Stimulated activated CD4-positive, alpha-beta T cell treated with anti-CD3 and anti-CD28 coated beads, Interleukin-1b, Interleukin-23, amount 100 ng/mL, for 4 hours (primary cell): ENCODE data around the gene BLOC1S1.

Experiments used
- DNase-seq, 2 donors: peaks; one replicate each; pipeline ENCODE4 v3.0.0-alpha.2; 2020; ENCODE audit warnings: low read depth in 2 of 2

Gene BLOC1S1

GRCh38 chr12:55715833-55716581 is at the start of gene BLOC1S1:
BLOC1S1 (plus strand) TSS chr12:55716046; CDS start chr12:55716052, 6 bp downstream.
- DNase-seq = peak; percentile 84 to 95

GRCh38 chr12:55666508-55666907 is 49.3 kb upstream of the BLOC1S1 start:
- no peak for DNase-seq

- no peak for DNase-seq
These were observed 45.6 kb upstream of the BLOC1S1 start for GRCh38 chr12:55670276-55670675.

DNA sequence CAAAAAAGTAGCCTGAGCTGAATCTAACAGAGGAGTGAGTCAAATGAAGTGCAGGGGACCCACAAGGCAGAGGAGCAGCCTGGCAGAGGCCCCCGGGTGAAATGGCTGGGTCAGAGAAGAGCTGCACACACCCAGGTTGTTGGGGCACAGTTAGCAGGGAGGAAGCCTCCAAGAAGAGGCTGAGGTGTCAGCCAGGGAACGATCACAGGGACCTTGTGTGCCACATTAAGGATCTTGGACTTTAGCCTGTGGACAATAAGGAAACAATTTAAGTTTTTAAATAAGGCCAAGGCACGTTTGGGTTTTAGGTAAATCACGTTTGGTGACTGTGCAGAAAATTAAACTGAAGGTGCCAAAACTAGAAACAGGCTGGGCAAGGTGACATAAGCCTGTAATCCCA is 44.1 kb upstream of the BLOC1S1 start:
- DNase-seq = no peak

GRCh38 chr12:55673638-55674037 is 42.2 kb upstream of the BLOC1S1 start:
- no peak for DNase-seq

DNA sequence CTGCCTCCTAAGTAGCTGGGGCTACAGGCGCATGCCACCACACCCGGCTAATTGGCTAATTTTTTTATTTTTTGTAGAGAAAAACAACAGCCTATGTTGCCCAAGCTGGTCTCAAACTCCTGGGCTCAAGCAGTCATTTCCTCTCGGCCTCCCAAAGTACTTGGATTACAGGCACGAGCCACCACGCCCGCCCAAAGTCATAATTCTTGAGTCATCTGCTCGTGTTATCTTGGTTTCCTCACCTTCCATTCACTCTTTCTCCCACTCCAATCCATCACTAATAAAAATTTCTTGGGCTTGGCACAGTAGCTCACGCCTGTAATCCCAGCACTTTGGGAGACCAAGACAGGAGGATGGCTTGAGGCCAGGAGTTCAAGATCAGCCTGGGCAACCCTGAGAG is 40.2 kb upstream of the BLOC1S1 start:
- DNase-seq = no peak

DNA sequence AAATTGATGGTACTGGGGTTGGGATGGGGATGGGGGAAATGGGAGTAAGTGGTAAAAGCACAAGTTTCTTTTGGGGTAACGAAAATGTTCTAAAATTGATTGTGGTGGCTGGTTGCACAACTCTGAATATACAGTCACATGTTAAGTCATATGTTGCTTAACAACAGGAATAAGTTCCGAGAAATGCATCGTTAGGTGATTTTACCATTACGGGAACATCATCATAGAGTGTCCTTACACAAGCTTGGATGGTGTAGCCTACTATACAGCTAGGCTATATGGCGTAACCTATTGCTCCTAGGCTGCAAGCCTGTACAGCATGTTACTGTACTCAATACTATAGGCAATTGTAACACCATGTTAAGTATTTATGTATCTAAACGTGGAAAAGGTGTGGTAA is 39.1 kb upstream of the BLOC1S1 start:
- no peak for DNase-seq

DNA sequence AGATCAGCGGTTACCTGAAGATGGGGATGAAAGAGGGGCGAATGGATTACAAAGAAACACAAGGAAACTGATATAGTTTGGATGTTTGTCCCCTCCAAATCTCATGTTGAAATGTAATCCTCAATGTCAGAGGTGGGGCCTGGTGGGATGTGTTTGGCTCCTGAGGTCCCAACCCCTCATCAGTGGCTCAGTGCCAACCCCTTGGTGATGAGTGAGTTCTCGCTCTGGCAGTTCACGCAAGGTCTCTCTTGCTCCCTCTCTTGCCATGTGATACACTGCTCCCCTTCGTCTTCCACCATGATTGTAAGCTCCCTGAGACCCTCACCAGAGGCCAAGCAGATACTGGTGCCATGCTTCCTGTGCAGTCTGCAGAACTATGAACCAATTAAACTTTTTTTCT is 36.2 kb upstream of the BLOC1S1 start:
- no peak for DNase-seq

DNA sequence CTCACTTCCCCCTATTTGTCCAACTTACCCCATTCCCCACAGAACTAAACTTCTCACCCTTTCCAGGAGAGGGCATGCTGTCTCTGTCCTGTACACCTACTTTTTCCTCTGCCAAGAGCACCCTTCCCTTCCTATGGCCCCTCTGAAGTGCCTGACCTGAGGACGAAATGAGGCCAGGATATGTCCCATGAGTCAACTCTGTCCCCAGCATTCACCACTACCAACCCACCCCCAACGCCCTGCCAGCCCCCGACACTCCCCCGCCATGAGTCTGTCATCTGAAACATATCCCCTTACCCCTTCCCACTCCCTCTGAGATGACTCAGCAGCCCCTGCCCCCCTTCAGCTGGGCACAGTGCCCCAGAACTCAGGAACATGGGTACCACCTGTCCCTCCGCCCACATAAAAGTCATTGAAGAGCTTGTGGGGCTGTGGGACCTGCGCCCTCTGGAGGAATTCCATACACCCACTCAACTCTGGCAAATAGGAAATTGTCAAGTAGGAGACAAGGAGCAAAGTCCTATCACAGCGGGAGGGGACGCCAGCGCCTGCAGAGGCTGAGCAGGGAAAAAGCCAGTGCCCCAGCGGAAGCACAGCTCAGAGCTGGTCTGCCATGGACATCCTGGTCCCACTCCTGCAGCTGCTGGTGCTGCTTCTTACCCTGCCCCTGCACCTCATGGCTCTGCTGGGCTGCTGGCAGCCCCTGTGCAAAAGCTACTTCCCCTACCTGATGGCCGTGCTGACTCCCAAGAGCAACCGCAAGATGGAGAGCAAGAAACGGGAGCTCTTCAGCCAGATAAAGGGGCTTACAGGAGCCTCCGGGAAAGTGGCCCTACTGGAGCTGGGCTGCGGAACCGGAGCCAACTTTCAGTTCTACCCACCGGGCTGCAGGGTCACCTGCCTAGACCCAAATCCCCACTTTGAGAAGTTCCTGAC is 34.4 kb upstream of the BLOC1S1 start:
- DNase-seq = no peak

- no peak for DNase-seq
These were observed 33.6 kb upstream of the BLOC1S1 start for GRCh38 chr12:55682087-55682796.

DNA sequence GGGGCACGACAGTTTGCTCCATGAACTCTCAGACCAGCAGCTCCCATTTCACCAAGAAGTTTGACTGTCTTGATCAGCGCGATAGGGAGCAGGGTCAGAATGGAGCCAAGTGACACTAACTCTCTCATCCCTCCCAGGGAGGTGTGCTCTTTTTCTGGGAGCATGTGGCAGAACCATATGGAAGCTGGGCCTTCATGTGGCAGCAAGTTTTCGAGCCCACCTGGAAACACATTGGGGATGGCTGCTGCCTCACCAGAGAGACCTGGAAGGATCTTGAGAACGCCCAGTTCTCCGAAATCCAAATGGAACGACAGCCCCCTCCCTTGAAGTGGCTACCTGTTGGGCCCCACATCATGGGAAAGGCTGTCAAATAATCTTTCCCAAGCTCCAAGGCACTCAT is 32.2 kb upstream of the BLOC1S1 start:
- no peak for DNase-seq

GRCh38 chr12:55684761-55685370 is 31.0 kb upstream of the BLOC1S1 start:
- DNase-seq = no peak

- no peak for DNase-seq
These were observed 30.2 kb upstream of the BLOC1S1 start for GRCh38 chr12:55685671-55686070.

GRCh38 chr12:55686366-55687010 is 29.4 kb upstream of the BLOC1S1 start:
- DNase-seq = no peak

GRCh38 chr12:55687746-55688145 is 28.1 kb upstream of the BLOC1S1 start:
- DNase-seq = no peak

DNA sequence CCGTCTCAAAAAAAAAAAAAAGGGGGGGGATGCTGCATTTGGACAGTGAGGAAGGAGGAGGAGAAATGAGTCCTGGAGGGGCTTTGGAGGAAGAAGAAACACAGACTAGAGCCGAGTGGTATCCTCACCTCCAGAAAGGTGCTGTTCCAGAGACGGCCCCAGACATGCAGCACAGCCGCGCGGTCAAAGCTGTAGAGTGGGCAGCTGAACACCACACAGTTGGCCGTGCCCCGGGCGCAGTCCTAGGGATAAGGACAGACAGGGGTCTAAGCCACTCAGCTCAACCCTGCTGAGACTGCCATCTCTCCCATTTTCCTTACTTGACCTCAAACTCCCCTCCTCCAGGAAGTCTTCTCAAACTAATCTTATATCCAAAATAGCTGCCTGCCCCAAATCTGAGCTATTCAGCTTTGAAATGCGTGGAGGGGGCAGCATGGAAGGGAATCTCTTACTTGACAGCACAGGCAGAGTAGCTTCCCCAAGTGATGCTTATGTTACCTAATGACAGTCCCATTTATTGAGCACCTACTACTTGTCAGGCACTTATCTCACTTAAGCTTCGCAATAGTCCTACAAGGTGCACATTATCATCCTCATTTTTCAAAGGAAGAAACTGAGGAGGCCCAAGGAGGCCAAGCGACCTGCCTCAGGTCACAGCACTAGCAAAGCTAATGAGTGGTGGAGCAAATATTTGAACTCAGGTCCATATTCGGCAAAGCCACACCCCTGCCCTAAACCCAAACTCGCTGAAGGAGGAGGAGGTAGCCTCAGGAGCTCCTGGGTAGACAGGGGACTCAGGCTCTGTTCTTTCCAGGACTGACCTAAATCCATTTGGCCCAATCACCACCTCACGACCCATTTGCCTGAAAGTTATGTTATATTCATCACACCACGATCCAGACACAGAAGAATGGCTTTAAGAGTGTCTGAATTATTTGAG is 26.9 kb upstream of the BLOC1S1 start:
- no peak for DNase-seq

GRCh38 chr12:55692631-55693322 is 23.1 kb upstream of the BLOC1S1 start:
- DNase-seq = no peak

GRCh38 chr12:55693323-55694187 is 22.3 kb upstream of the BLOC1S1 start:
- DNase-seq = no peak

- DNase-seq = no peak
These were observed 21.7 kb upstream of the BLOC1S1 start for GRCh38 chr12:55694188-55694515.
